Activated CD4-positive, alpha-beta T cell treated with anti-CD3 and anti-CD28 coated beads, Interleukin-2, amount 50 U/mL, for 1 hour (primary cell): ENCODE measurements around the gene DDN.
A peak's percentile ranks its signal among the peaks of the same experiment; 100 is the strongest.

Experiments used
- DNase-seq: peaks from one replicate; pipeline ENCODE4 v3.0.0-alpha.2; 2020

The DDN gene

GRCh38 chr12:48980389-48980952 lies 18.7 kb downstream of the DDN start:
- DNase-seq: no peak

GRCh38 chr12:48979602-48980388 lies 19.4 kb downstream of the DDN start:
- DNase-seq: no peak

GRCh38 chr12:48978741-48979601 lies 20.2 kb downstream of the DDN start:
- no peak for DNase-seq

- DNase-seq: no peak
Measured at GRCh38 chr12:48978291-48978740, 20.9 kb downstream of the DDN start, which contains the start of gene WNT1. TSS of gene WNT1 (plus strand) at chr12:48978322. CDS start at chr12:48978651, 329 bp downstream.

- DNase-seq: peak; percentile 82
Measured at GRCh38 chr12:48977290-48978281, 21.6 kb downstream of the DDN start.

DNA sequence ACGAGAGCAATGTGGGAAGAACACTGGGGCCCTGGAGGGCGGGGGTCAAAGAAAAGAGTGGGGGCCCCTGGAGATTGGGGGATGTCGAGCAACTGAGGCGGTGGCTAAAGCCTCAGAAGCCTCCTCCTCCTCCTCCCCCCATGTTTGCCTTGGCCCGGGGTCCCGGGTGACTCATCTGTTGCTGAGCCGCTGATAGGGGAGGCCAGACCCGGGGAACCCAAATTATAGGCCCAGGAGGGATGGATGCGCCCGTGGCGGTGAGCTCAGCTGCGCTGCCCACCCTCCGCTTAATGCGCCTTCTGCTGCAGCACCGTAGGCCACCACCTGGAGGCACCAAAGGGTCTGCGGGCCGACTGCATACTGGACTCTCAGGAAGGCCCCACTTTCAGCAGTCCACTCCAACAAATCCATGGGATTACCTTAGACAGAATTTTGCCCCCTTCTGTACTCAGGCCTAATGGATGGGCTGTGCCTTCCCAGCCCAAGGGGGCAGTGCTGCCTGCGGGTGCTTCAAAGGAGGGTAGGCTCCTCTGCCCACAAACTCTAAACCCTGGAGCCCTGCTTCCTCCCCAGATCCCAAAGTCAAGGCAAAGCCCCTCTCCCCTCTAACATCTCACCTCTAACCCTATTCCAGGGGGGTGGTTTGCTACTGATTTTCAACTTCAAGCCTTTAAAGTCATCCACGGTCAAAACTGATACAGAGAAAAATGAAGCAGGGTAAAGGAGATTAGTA lies 25.1 kb downstream of the DDN start:
- peak; percentile 33 for DNase-seq

DNA sequence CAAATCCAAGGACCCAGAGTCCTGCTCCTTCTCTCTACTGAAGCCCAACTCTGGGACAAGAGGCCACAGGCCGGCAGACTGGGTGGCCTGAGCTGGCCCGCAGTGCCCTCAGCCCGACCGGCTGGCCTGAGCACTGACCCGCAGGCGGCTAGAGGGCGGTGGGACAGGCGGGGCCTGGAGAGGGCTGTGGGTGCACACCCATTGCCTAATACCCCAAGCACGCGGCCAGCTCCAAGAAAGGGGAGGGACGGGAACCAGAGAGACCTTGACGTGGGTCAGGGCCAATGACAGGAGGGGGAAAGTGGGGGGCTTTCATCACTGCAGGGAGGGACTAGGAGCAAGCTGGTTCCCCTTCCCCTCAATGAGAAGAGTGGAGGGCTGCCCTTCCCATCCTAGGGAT lies 25.6 kb downstream of the DDN start:
- no peak for DNase-seq

DNA sequence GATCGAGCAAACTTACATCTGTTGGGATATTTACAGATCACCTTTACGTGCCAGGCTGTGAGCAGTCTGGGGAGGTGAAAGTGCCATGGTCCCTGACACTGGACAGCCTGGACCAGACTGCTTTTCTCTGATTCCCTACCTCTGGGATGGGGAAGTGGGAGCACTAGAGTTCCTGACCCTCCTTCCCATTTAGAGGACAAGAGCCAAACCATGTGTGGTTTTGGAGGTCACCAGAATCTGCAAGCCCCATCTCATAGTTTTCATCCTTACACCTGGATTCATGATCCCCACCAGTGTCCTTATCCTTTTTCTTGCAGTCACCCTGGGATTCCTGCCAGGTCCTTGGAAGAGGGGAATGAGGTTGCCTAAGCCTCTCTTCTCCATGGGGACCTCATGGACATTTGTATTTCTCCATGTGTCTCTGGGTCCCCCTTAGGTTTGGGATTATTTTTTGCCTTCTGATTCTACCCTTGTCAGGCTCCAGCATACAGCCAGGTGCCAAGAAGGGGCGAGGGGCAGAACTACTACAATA lies 26.2 kb downstream of the DDN start:
- DNase-seq: no peak

DNA sequence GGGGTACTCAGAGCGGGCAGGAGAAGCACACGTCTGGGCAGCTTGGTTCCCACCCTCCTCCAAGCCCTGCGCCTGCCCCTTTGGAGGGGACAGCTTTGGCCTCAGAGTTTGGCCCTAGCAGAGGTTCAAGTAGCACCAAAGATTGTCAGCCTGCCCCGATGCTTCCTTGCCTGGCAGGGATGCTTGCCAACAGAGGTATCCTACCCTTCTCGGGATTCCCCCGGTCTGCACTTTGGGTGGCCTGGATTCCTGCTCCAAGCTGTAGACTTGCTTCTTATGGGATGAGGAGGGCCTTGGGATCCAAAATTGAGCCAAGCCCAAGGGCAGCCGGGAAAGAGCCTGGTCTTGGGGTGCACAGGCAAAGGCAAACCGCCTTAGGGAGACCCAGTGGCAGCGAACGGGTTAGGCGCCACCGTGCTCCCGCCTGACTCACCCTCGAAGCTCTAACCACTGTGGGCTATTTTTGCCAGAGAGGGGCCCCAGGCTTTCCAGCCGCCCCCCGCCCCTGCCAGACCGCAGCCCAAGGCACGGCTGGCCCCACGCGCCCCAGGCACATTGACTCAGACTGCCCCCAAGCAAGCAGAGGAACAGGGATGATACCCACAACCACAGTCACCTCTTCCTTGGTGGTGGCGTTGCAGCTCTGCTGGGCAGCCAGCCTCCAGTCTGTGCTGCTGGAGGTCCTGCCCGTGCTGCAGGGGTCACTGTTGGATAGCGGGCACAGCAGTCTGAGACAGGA lies 26.8 kb downstream of the DDN start:
- DNase-seq: no peak

- DNase-seq: no peak
Measured at GRCh38 chr12:48970702-48971334, 28.4 kb downstream of the DDN start.

DNA sequence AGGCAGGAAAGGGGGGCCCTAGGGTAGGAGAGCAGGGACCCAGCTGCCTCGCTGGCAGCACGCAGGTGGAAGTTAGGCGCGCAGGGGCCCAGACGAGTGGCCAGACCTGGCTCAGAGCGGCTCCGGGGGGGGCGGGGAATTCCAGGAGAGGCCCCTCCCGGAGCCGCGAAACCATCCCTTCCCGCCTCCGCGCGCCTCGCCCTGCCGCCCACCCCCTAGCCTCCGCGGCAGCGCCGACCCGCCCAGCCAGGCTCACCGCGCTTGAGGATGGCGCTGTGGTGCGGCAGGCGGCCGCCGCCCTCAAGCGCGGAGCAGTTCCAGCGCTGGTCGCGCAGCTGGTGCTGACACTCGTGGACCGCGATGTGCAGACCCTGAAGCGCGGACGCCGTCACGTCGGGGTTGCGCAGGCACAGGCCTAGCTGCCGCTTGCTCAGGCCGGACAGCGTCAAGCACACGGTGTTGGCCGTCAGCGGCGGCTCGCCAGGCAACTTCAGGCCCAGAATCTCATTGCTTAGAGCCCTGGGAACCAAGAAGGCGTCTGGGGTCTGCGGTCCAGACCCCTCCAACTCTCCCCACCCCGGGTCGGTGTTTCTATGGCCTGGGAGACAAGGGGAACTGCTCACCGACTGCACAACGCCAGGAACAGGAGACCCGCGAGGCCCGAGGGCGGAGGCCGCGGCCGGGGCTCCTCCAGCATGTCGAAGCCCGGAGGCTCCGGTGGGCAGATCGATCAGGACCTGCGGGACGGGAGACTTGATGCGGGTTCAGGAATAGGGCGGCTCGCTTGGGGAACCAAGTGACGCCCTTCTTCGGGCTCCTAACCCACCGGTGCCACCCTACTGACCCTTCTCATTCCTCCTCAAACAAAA lies 29.1 kb downstream of the DDN start:
- DNase-seq: peak; percentile 34

- DNase-seq: no peak
Measured at GRCh38 chr12:48969160-48969771, 29.9 kb downstream of the DDN start.

- no peak for DNase-seq
Measured at GRCh38 chr12:48968467-48968866, 30.7 kb downstream of the DDN start.

DNA sequence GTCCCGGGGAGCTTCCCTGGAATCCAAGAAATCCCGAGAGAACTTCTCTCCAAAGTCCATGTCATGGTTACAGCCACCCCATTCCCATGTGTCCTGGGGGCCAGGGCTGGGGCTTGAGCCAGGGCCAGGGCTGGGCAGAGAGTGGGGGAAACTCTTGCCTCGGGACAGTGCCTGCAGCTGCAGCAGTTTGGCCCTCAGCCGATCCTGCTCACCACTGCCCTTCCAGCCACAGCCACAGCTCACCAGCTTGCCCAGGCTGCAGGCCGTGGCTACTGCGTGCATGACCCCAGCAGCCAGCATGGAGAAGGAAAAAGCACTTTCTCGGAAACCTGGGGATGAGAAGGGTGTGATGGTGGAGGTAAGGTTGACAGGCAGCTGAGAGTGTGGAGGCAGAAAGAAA lies 31.2 kb downstream of the DDN start:
- DNase-seq: no peak

DNA sequence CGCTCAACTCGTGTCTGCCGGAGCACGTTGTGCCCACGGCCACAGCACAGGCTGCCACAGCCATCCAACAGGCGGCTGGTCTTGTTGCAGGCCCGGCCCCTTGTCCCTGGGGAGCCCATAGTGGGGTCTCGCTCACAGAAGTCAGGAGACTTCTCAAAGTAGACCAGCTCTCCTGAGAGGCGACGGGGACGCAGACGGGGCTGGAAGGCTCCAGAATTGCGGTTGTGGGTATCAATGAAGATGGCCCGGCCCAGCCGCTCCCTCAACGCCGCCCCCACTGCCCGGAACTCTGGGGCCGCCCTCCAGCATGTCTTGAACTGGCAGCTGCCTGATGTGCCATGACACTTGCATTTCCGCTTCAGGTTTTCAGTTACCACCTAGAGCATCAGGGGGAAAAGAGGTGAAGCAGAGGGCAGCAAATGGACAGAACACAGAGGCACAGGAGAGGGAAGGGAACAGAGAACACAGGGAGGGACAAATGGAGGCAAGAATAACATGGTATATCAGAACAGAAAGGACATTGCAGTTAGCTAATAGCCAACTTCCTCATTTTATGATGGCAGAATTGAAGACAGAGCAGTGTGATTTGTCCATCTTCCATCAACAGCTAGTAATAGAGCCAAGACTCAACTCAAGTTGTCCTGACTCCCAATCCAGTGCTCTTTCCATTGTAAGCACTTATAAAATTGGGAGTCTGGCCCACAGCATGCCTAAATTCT lies 32.8 kb downstream of the DDN start:
- no peak for DNase-seq

GRCh38 chr12:48965298-48965838 lies 33.8 kb downstream of the DDN start:
- no peak for DNase-seq

DNA sequence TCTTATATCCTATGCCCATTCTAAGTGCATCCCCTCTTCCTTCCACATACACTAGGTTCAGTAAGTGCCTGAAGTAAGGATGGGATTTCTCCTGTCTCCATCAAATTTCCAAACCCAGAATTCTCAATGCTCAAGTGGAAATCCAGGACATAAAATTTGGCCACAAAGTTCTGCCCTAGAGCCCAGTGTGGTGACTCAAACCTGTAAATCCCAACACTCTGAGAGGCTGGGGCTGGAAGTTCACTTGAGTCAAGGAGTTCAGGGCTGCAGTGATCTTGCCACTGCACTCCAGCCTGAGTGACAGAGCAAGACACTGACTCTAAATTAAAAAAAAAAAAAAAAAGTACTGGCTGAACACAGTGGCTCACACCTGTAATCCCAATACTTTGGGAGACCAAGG lies 37.4 kb downstream of the DDN start:
- no peak for DNase-seq

- no peak for DNase-seq
Measured at GRCh38 chr12:48961331-48961730, 37.8 kb downstream of the DDN start.
